Type B pancreatic cell (in vitro differentiated cells): ENCODE measurements around the gene MXRA5. TPM values are rescaled to one million over a fixed set of nuclear protein-coding genes. Genes with fewer than 3 reads are reported as not detected.
"Not testable (repeated sequence)": the region's sequence is repeated elsewhere in the genome, so short reads cannot be mapped to it uniquely, and the experiment has no call there.

Experiments used
- DNase-seq: peaks from one replicate; pipeline ENCODE4 v3.0.0; 2021; ENCODE audit warnings: mixed read lengths; ENCODE audit not compliant: unreplicated experiment; ENCODE audit errors: extremely low spot score
- H3K27ac Mint-ChIP-seq: 2 replicates; pipeline ENCODE4 v1.8.0; 2021; ENCODE audit warnings: mild to moderate bottlenecking, mixed read lengths
- H3K27me3 Mint-ChIP-seq: 2 replicates; pipeline ENCODE4 v1.8.0; 2021; ENCODE audit warnings: mixed read lengths
- H3K36me3 Mint-ChIP-seq: 2 replicates; pipeline ENCODE4 v1.8.0; 2021; ENCODE audit warnings: mixed read lengths
- H3K4me1 Mint-ChIP-seq: one replicate; pipeline ENCODE4 v1.8.0; 2021; ENCODE audit warnings: mixed read lengths; ENCODE audit not compliant: unreplicated experiment
- H3K4me3 Mint-ChIP-seq: 2 replicates; pipeline ENCODE4 v1.8.0; 2021; ENCODE audit warnings: mild to moderate bottlenecking, mixed read lengths
- H3K9me3 Mint-ChIP-seq: 2 replicates; pipeline ENCODE4 v1.8.0; 2021; ENCODE audit warnings: mixed read lengths
- total RNA-seq: library from RNA; stranded (reverse); gene quantifications from 2 replicates; pipeline ENCODE4 v1.2.1, GENCODE V29; 2021; ENCODE audit warnings: low replicate concordance
- TF ChIP-seq, protein P1 (sequence below): fragments of 200-600 bp; sonication (generic); conservative IDR thresholded peaks from 2 replicates; pipeline ENCODE4 v1.5.0; 2021; ENCODE audit warnings: antibody characterized with exemption, mild to moderate bottlenecking

MXRA5 gene
- total RNA-seq, 1 donor from 2014 or later: 109 TPM

DNA sequence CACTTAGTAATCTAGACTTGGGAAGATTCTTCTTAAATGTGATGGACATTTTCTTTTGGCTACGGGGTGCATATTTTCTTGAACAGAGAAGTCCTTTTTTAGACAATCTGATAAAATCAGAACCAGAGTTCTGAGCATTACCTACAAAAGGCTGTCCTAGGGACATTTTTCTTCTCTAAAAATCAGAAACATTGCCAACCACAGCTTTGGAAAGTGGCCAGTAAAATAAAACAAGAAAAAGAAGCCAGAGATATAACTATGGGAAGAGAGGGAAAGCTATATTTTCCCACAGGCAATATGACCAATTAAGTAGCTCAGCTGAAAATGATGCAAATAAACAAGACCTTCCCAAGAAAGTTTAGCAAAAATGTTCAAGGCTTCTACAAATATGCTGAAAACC lies 55.9 kb downstream of the MXRA5 start:
- TF ChIP-seq, protein P1, sequence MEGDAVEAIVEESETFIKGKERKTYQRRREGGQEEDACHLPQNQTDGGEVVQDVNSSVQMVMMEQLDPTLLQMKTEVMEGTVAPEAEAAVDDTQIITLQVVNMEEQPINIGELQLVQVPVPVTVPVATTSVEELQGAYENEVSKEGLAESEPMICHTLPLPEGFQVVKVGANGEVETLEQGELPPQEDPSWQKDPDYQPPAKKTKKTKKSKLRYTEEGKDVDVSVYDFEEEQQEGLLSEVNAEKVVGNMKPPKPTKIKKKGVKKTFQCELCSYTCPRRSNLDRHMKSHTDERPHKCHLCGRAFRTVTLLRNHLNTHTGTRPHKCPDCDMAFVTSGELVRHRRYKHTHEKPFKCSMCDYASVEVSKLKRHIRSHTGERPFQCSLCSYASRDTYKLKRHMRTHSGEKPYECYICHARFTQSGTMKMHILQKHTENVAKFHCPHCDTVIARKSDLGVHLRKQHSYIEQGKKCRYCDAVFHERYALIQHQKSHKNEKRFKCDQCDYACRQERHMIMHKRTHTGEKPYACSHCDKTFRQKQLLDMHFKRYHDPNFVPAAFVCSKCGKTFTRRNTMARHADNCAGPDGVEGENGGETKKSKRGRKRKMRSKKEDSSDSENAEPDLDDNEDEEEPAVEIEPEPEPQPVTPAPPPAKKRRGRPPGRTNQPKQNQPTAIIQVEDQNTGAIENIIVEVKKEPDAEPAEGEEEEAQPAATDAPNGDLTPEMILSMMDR: no peak
- Mint-ChIP-seq H3K4me1 (peaks cover 7% of the 10 kb centered on the region), H3K4me3 (no peak overlapping the region), H3K27ac (no peak overlapping the region), H3K36me3 (no peaks in the 10 kb centered on the region), H3K27me3 (no peaks in the 10 kb centered on the region), H3K9me3 (peaks cover 10% of the 10 kb centered on the region)
- DNase-seq: no peak

DNA sequence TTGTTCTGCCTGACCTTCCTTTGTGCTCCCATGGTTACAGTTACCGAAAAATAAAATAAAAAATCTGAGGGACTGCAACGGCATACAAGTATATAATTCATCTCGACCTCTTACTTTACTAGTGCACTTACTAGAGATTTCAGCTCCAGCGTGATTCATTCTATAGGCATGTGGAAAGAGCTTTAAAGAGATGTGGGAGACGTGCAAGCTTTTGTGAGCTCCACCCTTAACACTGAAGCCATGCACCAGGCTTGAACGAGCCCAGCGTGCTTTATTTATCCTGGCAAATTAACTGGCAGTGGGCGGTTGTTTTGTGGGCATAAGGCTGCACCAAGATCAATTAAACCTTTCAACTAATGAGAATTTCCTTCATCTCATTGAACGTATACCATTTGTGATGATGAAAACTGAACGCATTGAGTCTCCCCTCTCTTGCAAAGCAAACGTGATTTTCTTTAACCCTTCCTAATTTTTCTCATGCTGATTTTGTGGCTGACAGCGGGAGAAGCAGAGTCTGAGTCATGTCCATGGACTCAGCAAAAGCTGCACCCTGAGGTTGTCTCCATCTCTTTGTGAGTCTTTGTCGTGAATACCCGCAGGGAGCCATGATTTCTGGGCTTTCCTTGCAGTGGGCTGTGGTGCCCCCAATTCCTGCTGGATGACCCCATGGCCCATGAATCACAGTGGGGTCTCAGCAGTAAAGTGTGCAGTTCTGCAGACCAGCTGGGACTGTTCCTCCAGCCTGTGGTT lies 60.1 kb downstream of the MXRA5 start:
- Mint-ChIP-seq H3K4me1 (peaks cover 7% of the 10 kb centered on the region), H3K36me3 (no peaks in the 10 kb centered on the region), H3K27me3 (no peaks in the 10 kb centered on the region), H3K27ac (peak overlapping the region; percentile 17), H3K9me3 (peaks cover 10% of the 10 kb centered on the region), H3K4me3 (peak overlapping the region; percentile 42)
- TF ChIP-seq, protein P1: no peak
- DNase-seq: no peak

DNA sequence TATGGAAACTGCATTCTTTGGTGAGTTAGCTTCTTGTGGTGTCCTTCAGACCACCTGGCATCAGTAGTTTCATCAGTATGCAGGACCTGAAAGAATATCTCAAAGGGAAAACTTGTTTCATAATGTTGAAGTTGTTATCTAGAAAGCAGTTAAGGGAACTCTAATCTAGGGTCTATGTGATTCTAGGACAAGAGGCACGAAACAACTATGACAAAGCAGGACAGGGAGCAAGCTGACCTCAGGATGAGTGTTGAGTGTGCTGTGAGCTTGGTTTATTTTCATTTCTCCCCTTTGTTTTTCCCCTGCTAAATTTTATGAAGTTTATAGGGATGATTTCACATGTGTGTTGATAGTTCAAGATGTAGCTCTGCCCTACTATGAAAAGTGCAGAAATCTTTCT lies 65.7 kb downstream of the MXRA5 start:
- no peak for DNase-seq
- no peak overlapping the region for H3K27ac Mint-ChIP-seq

DNA sequence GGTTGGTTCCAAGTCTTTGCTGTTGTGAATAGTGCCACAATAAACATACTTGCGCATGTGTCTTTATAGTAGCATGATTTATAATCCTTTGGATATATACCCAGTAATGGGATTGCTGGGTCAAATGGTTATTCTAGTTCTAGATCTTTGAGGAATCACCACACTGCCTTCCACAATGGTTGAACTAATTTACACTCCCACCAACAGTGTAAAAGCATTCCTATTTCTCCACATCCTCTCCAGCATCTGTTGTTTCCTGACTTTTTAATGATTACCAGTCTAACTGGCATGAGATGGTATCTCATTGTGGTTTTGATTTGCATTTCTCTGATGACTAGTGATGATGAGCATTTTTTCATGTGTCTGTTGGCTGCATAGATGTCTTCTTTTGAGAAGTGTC lies 72.8 kb downstream of the MXRA5 start:
- H3K27ac Mint-ChIP-seq, H3K36me3 Mint-ChIP-seq, DNase-seq: not testable (repeated sequence)

More for the DNA sequence above, 65.7 kb downstream of the MXRA5 start:
- Mint-ChIP-seq H3K4me3 (no peak overlapping the region), H3K36me3 (no peaks in the 10 kb centered on the region), H3K9me3 (peaks cover 13% of the 10 kb centered on the region), H3K4me1 (no peaks in the 10 kb centered on the region), H3K27me3 (no peaks in the 10 kb centered on the region)
- TF ChIP-seq, protein P1: no peak

DNA sequence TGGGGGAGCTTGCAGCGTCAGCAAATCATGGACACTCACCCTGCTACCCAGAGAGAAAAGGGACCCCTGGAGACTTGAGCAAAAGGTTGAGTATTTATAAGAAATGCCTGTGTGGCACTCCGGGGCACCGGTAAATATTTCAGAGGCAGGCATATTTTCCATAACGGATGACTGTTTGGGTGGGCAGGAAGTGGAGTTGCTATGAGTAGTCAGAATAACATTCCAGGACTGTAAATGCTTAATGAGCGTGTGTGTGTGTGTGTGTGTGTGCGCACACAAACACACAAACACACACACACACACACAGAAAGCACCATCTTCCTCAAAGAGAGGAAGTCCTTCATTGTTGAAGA lies 74.6 kb downstream of the MXRA5 start:
- peak overlapping the region; percentile 57 for H3K4me3 Mint-ChIP-seq
- no peak for DNase-seq
- H3K27ac Mint-ChIP-seq: peak overlapping the region; percentile 50
- TF ChIP-seq, protein P1: no peak
- no peaks in the 10 kb centered on the region for H3K36me3 Mint-ChIP-seq
- peaks cover 22% of the 10 kb centered on the region for H3K4me1 Mint-ChIP-seq
- no peaks in the 10 kb centered on the region for H3K27me3 Mint-ChIP-seq
- H3K9me3 Mint-ChIP-seq: peaks cover 12% of the 10 kb centered on the region

More for the DNA sequence above, 72.8 kb downstream of the MXRA5 start:
- Mint-ChIP-seq H3K9me3 (peaks cover 12% of the 10 kb centered on the region), H3K4me1 (peaks cover 18% of the 10 kb centered on the region)
- H3K27me3 Mint-ChIP-seq, H3K4me3 Mint-ChIP-seq: not testable (repeated sequence)

DNA sequence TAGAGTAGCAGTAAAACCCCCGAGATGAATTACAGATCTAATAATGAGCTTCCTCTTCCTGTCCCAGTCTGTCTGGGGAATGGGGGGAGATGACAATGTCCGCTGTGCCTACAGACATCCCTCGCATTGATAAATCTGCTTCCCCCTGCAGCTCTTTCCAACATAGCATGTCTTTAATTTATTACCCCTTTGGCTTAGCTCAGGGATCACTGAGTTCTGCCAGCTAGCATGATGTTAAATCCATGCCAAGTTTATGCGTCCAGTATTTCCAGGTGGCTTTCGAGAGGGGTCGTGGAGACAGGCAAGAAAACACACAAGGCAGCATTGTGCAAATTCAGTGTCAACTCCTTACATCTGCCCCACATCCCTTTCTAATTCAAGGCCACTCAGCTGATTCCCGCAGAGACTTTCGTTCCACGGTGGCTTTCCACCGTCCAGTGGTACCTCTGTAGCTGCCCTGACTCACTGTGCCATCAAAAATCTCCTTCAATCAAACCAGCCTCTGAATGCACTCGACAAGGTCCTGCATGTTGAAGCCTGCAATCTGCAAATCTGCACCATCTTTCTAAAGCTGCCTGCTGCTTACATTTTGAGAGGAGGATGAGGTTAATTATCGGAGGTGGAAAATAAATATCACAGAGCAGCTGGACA lies 75.1 kb downstream of the MXRA5 start:
- Mint-ChIP-seq H3K4me1 (peaks cover 22% of the 10 kb centered on the region), H3K9me3 (peaks cover 12% of the 10 kb centered on the region), H3K27me3 (no peaks in the 10 kb centered on the region), H3K4me3 (peak overlapping the region; percentile 57), H3K27ac (peak overlapping the region; percentile 50), H3K36me3 (no peaks in the 10 kb centered on the region)
- DNase-seq: no peak
- TF ChIP-seq, protein P1: no peak
